ENCODE results near the gene ZNF207. TPM values are rescaled to one million over a fixed set of nuclear protein-coding genes. Genes with fewer than 3 reads are reported as not detected.
"Not testable (repeated sequence)": the region's sequence is repeated elsewhere in the genome, so short reads cannot be mapped to it uniquely, and the experiment has no call there.

ZNF207 gene
- total RNA-seq, 2 donors from 2014 or later, result 107 to 221 TPM

GRCh38 chr17:32345951-32346600, 3.9 kb upstream of the ZNF207 start:
- Histone ChIP-seq H3K4me1 (ENCODE audit: control insufficient read depth in 1 of 2, low read depth in 2 of 2) (peaks cover 15 to 20% of the 10 kb centered on the region in 2 donors), H3K36me3 (no peaks in the 10 kb centered on the region), H3K4me3 (no peak overlapping the region), H3K27ac (no peak overlapping the region), H3K27me3 (replicated peaks; ENCODE audit: insufficient read depth) (no peaks in the 10 kb centered on the region), H3K9me3 (no peaks in the 10 kb centered on the region)
- DNase-seq (ENCODE audit: low spot score) (no peak), ATAC-seq (ENCODE audit: insufficient number of reproducible peaks, low FRiP score, low read depth) (no peak)
- TF ChIP-seq CTCF (IDR thresholded peaks at IDR 0.05), result no peak

GRCh38 chr17:32348483-32348800, 1.5 kb upstream of the ZNF207 start:
- no peaks in the 10 kb centered on the region for H3K27me3 ChIP-seq (replicated peaks; ENCODE audit: insufficient read depth)
- H3K36me3 ChIP-seq, result no peaks in the 10 kb centered on the region
- H3K4me1 ChIP-seq (ENCODE audit: control insufficient read depth in 1 of 2, low read depth in 2 of 2), result peaks cover 22 to 25% of the 10 kb centered on the region in 2 donors
- H3K9me3 ChIP-seq, result no peaks in the 10 kb centered on the region
- ATAC-seq (ENCODE audit: insufficient number of reproducible peaks, low FRiP score, low read depth), result no peak
- no peak for TF ChIP-seq CTCF (IDR thresholded peaks at IDR 0.05)
- no peak overlapping the region for H3K27ac ChIP-seq
- no peak for DNase-seq (ENCODE audit: low spot score)
- H3K4me3 ChIP-seq, result no peak overlapping the region

DNA sequence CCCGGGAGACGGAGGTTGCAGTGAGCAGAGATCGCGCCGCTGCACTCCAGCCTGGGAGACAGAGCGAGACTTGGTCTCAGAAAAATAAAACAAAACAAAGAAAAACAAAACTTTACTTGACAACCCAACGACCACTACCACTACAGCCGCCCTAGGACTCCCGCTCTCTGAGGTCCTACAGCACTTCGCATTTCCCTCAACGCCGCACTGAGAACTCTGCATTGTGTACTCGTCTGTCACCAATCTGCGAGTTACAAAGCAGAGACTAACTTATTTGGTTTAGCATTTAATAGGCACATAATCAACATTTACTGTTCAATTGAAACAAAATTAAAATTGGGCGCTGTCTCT, 479 bp upstream of the ZNF207 start:
- H3K27me3 ChIP-seq (replicated peaks; ENCODE audit: insufficient read depth), result no peaks in the 10 kb centered on the region
- no peak for TF ChIP-seq CTCF (IDR thresholded peaks at IDR 0.05)
- peaks cover 7% of the 10 kb centered on the region for H3K36me3 ChIP-seq
- peak overlapping the region; percentile 94 to 97 for H3K27ac ChIP-seq
- ATAC-seq (ENCODE audit: insufficient number of reproducible peaks, low FRiP score, low read depth) (peak; percentile 23), DNase-seq (ENCODE audit: low spot score) (no peak)
- H3K4me1 ChIP-seq (ENCODE audit: control insufficient read depth in 1 of 2, low read depth in 2 of 2), result peaks cover 28 to 33% of the 10 kb centered on the region in 2 donors
- no peaks in the 10 kb centered on the region for H3K9me3 ChIP-seq
- H3K4me3 ChIP-seq, result peak overlapping the region; percentile 82

DNA sequence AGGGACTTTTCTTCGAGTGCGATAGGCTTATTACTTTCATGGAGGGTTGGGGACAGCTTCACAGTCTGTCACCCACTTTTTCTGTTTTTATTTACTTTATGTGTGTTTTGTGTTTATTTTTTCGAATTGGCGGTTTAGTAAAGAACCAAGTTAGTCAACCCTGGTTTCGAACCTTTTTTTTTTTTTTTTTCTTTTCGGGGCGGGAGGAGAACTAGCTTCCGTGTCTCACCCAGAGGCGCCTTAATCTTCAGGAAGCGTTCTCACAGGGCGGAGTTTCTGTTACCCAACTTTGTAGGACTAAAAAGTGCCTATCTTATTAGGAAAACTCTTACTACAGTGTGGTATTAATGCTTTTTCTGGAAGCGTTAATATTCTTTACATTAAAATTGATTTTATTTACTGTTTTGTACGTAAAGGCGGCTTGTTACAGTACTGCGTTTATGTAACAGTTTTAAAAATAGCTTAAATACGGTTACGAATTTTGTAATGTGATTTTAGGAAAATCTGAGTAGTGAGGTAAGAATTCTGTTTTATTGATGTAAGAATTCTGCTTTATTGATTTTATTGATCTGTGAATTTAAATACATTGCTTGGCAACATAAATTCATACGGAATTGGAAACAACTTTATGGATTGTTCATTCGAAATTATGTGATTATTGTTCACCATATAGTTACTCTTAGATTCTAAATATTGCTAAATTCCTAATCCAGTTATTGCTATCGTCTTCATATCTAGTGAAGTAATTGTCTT, 885 bp downstream of the ZNF207 start:
- H3K27ac ChIP-seq, result peak overlapping the region; percentile 94 to 97
- ATAC-seq (ENCODE audit: insufficient number of reproducible peaks, low FRiP score, low read depth) (peak; percentile 42), DNase-seq (ENCODE audit: low spot score) (no peak)
- peak overlapping the region; percentile 82 for H3K4me3 ChIP-seq
- peaks cover 40 to 47% of the 10 kb centered on the region in 2 donors for H3K4me1 ChIP-seq (ENCODE audit: control insufficient read depth in 1 of 2, low read depth in 2 of 2)
- peaks cover 16% of the 10 kb centered on the region for H3K36me3 ChIP-seq
- H3K9me3 ChIP-seq, result no peaks in the 10 kb centered on the region
- no peaks in the 10 kb centered on the region for H3K27me3 ChIP-seq (replicated peaks; ENCODE audit: insufficient read depth)
- no peak for TF ChIP-seq CTCF (IDR thresholded peaks at IDR 0.05)

- not testable (repeated sequence) for DNase-seq (ENCODE audit: low spot score); H3K27ac ChIP-seq; ATAC-seq (ENCODE audit: insufficient number of reproducible peaks, low FRiP score, low read depth); H3K9me3 ChIP-seq; H3K27me3 ChIP-seq (replicated peaks; ENCODE audit: insufficient read depth)
- H3K4me3 ChIP-seq, result peak overlapping the region; percentile 82
- H3K36me3 ChIP-seq, result peaks cover 16% of the 10 kb centered on the region
- H3K4me1 ChIP-seq (ENCODE audit: control insufficient read depth in 1 of 2, low read depth in 2 of 2), result peaks cover 47 to 58% of the 10 kb centered on the region in 2 donors
These were observed 2.8 kb downstream of the ZNF207 start for GRCh38 chr17:32352734-32353133.

Data from thoracic aorta (tissue), 2 donors.